Thoracic aorta (tissue), 2 donors: ENCODE data around the gene PGM2. TPM values are rescaled to one million over a fixed set of nuclear protein-coding genes. Genes with fewer than 3 reads are reported as not detected.

Source experiments
- ATAC-seq: fragments of 150-250 bp; one replicate; pipeline ENCODE4 v1.8.0; 2017; ENCODE audit warnings: low read depth; ENCODE audit not compliant: insufficient number of reproducible peaks, low FRiP score
- DNase-seq: peaks from one replicate; pipeline ENCODE4 v3.0.0-alpha.2; 2020; ENCODE audit warnings: low spot score
- H3K27ac ChIP-seq, 2 donors: fragments of 200-600 bp; sonication (generic); 1 replicate in 1 of 2; 2 replicates in 1 of 2; pipeline ENCODE4 v1.5.1; 2016; ENCODE audit warnings: mild to moderate bottlenecking in 2 of 2, moderate library complexity in 2 of 2
- H3K27me3 ChIP-seq: fragments of 200-600 bp; sonication (generic); replicated peaks from 2 replicates; pipeline ENCODE4 v1.6.0; 2016; ENCODE audit warnings: mild to moderate bottlenecking; ENCODE audit not compliant: insufficient read depth
- H3K36me3 ChIP-seq: fragments of 200-600 bp; sonication (generic); one replicate; pipeline ENCODE4 v1.5.1; 2016
- H3K4me1 ChIP-seq, 2 donors: fragments of 200-600 bp; sonication (generic); 1 replicate in 1 of 2; 2 replicates in 1 of 2; pipeline versions ENCODE4 v1.5.1 to v1.6.0; 2016; ENCODE audit warnings: low read depth in 2 of 2, mild to moderate bottlenecking in 1 of 2; ENCODE audit not compliant: control insufficient read depth in 1 of 2
- H3K4me3 ChIP-seq: fragments of 200-600 bp; sonication (generic); 2 replicates; pipeline ENCODE4 v1.5.1; 2016; ENCODE audit warnings: mild to moderate bottlenecking
- H3K9me3 ChIP-seq: fragments of 200-600 bp; sonication (generic); 2 replicates; pipeline ENCODE4 v1.5.1; 2016
- CTCF ChIP-seq: fragments of 200-600 bp; sonication (generic); IDR thresholded peaks from one replicate; pipeline ENCODE4 v1.5.1; 2019; ENCODE audit warnings: antibody characterized with exemption
- total RNA-seq, 2 donors: library from RNA; depleted of rRNA; stranded (reverse); fragments of >200 nt; gene quantifications; one replicate each; pipeline versions ENCODE4 v1.1.0 to v1.2.3, GENCODE V29; 2016

Gene PGM2
- total RNA-seq, 2 donors from 2014 or later = 22.9 to 29.1 TPM

DNA sequence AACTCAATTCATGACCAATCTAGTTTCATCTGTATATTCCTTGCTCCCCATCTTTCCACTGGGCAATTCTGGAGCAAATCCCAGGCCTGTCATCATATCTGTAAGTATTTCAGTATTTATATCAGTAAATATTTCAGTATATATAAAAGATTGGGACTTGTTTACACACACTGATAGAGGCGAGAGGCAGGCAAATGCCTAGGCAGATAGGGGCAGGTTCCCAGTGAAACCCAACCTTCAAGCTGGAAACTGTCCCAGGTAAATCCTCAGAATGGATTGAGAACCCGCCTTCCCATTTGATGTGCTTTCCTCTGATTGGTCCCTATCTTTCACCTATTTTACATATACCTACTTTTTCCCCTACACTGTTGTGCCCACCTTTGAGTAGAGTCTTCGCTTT lies 40.6 kb downstream of the PGM2 start:
- ATAC-seq = no peak

DNA sequence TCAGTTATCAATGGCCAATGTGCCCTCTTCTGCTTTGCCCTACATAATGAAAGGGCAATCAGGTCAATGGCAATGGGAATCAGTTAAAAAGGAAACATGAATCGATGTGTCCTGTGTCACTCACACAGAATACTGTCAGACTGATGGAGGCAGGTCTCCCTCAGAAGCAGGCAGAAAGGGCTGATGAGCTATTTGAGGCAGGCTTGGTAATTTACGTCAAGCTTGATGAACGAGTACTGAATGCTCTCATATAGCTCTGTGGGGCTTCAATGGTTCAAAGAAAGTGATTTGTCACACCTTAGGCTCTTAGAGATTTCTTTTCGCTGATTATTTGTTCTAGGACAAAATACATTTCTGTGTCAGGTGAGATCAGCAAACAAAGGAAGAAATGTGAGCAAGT lies 41.8 kb downstream of the PGM2 start:
- no peaks in the 10 kb centered on the region for H3K36me3 ChIP-seq
- TF ChIP-seq CTCF = no peak
- no peaks in the 10 kb centered on the region for H3K27me3 ChIP-seq
- H3K27ac ChIP-seq = no peak overlapping the region
- ATAC-seq = no peak
- no peak for DNase-seq
- peaks cover 5 to 25% of the 10 kb centered on the region in 2 donors for H3K4me1 ChIP-seq
- no peaks in the 10 kb centered on the region for H3K9me3 ChIP-seq
- H3K4me3 ChIP-seq = no peak overlapping the region

More for the DNA sequence above, 40.6 kb downstream of the PGM2 start:
- Histone ChIP-seq H3K36me3 (no peaks in the 10 kb centered on the region), H3K9me3 (no peaks in the 10 kb centered on the region), H3K4me1 (peaks cover 0 to 15% of the 10 kb centered on the region in 2 donors), H3K27ac (no peak overlapping the region), H3K27me3 (no peaks in the 10 kb centered on the region), H3K4me3 (no peak overlapping the region)
- no peak for DNase-seq
- no peak for TF ChIP-seq CTCF

DNA sequence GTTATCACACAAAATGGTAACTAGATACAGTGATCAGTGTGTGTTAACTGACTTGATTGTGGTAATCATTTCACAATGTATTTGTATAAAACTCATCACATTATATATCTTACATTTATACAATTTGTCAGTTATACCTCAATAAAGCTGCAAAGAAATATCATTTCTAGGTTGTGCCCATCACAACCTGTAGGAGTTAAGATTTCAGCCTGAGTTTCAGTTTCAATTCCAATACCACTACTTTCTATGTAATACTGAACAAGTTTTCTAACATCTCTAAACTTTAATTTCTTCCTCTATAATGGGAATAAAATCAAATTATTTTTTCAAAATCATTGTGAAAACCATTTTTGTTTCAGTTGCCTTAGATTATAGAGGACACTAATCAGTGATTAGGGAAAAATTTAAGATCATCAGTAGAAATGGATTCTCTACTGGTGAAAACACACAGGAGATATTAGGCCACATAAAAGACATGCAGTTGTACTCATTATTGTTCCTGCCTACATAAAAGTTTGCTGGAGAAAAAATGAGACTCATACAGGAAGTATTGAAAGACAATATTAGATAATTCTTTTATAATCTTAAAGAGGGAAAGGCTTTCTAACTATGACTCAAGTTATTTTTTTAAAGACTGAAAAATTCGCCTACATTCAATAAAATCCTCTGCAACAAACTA lies 46.0 kb downstream of the PGM2 start:
- TF ChIP-seq CTCF = no peak
- DNase-seq = no peak
- H3K36me3 ChIP-seq = no peaks in the 10 kb centered on the region
- H3K4me1 ChIP-seq = peaks cover 7 to 15% of the 10 kb centered on the region in 2 donors
- no peak overlapping the region for H3K4me3 ChIP-seq
- ATAC-seq = no peak
- H3K27ac ChIP-seq = no peak overlapping the region
- no peaks in the 10 kb centered on the region for H3K9me3 ChIP-seq
- H3K27me3 ChIP-seq = no peaks in the 10 kb centered on the region

- H3K4me1 ChIP-seq = peaks cover 7 to 17% of the 10 kb centered on the region in 2 donors
- no peak for ATAC-seq
Measured at GRCh38 chr4:37873386-37873785, 46.9 kb downstream of the PGM2 start.

GRCh38 chr4:37876156-37876555 lies 49.7 kb downstream of the PGM2 start:
- no peak overlapping the region for H3K27ac ChIP-seq
- no peaks in the 10 kb centered on the region for H3K36me3 ChIP-seq
- ATAC-seq (peak; percentile 31), DNase-seq (no peak)
- no peak overlapping the region for H3K4me3 ChIP-seq
- peaks cover 7 to 17% of the 10 kb centered on the region in 2 donors for H3K4me1 ChIP-seq
- no peak for TF ChIP-seq CTCF
- H3K27me3 ChIP-seq = no peaks in the 10 kb centered on the region
- no peaks in the 10 kb centered on the region for H3K9me3 ChIP-seq

More at GRCh38 chr4:37873386-37873785, 46.9 kb downstream of the PGM2 start:
- DNase-seq = no peak
- H3K36me3 ChIP-seq = no peaks in the 10 kb centered on the region
- H3K27ac ChIP-seq = no peak overlapping the region
- H3K9me3 ChIP-seq = no peaks in the 10 kb centered on the region
- no peaks in the 10 kb centered on the region for H3K27me3 ChIP-seq
- no peak for TF ChIP-seq CTCF
- H3K4me3 ChIP-seq = no peak overlapping the region
